HepG2 (cell line): ENCODE measurements around the gene XRCC1. TPM values are rescaled to one million over a fixed set of nuclear protein-coding genes. Genes with fewer than 3 reads are reported as not detected.

ENCODE experiments used
- ATAC-seq: fragments of 200-7000 bp; cut with Tn5 transposase; 3 replicates; pipeline ENCODE4 v1.9.1; 2020; ENCODE audit warnings: mild to moderate bottlenecking, moderate library complexity
- BruUV-seq: library from RNA; stranded (reverse); fragments of 400-500 nt; replicated peaks from 2 replicates; lab custom pipeline; 2021; lab: Mats Ljungman, UMichigan
- CTCF ChIA-PET: fragments of 300-600 bp; formaldehyde crosslinking; extraction: SDS; loops from one replicate; lab custom pipeline; 2021; ENCODE audit warnings: low total read pairs, inconsistent platforms, low intra/inter-chr PET ratio; lab: Yijun Ruan, JAX
- POLR2A ChIA-PET: fragments of 350-600 bp; sonication (Branson Sonifier 250); formaldehyde crosslinking; loops from one replicate; lab custom pipeline; 2020; ENCODE audit warnings: antibody characterized with exemption, inconsistent platforms; lab: Yijun Ruan, JAX
- DNase-seq: peaks from one replicate; pipeline ENCODE4 v3.0.0-alpha.2; 2015; ENCODE audit warnings: low spot score
- FAIRE-seq: peaks from 3 replicates; lab custom pipeline; 2011; peaks lifted over from hg19 to GRCh38; lab: Jason Lieb, UNC
- H2AFZ ChIP-seq: one replicate; pipeline ENCODE4 v1.6.1; 2011; ENCODE audit warnings: low read length, inconsistent platforms
- H3K27ac ChIP-seq: fragments of 300-600 bp; 3 replicates; pipeline ENCODE4 v1.8.0; 2011; ENCODE audit warnings: mixed run types, mild to moderate bottlenecking, mixed read lengths, low read length, inconsistent platforms; ENCODE audit not compliant: insufficient read depth; ENCODE audit errors: extremely low read length
- H3K27me3 ChIP-seq, 2 experiments: fragments of 200-600 bp in 1 of 2; 2 replicates in 1 of 2; 3 replicates in 1 of 2; pipeline versions ENCODE4 v1.6.0 to v1.8.0; 2011; ENCODE audit warnings: low read length in 2 of 2, mild to moderate bottlenecking in 2 of 2, moderate library complexity in 2 of 2, inconsistent platforms in 1 of 2; ENCODE audit not compliant: insufficient read depth in 2 of 2, control insufficient read depth in 1 of 2
- H3K36me3 ChIP-seq, 2 experiments: fragments of 200-600 bp in 1 of 2; replicated peaks in 1 of 2; 2 replicates in 1 of 2; 3 replicates in 1 of 2; pipeline versions ENCODE4 v1.5.1 to v1.8.0; 2011; ENCODE audit warnings: low read length in 2 of 2, inconsistent platforms in 1 of 2; ENCODE audit not compliant: insufficient read depth in 2 of 2, control insufficient read depth in 1 of 2
- H3K4me1 ChIP-seq: 2 replicates; pipeline ENCODE4 v1.5.1; 2012; ENCODE audit warnings: low read length, inconsistent platforms; ENCODE audit not compliant: insufficient read depth
- H3K4me2 ChIP-seq: 2 replicates; pipeline ENCODE4 v1.6.0; 2011; ENCODE audit warnings: low read depth, low read length, inconsistent platforms
- H3K4me3 ChIP-seq, 3 experiments: fragments of 200-600 bp in 1 of 3; sonication (generic), shearing (Covaris generic) in 1 of 3; replicated peaks in 1 of 3; 2 replicates each; pipeline ENCODE4 v1.5.1; 2011 to 2016; ENCODE audit warnings: low read length in 3 of 3, inconsistent platforms in 2 of 3, low read depth in 2 of 3, mild to moderate bottlenecking in 2 of 3, control low read depth in 1 of 3, mixed read lengths in 1 of 3; ENCODE audit not compliant: insufficient read depth in 1 of 3
- H3K79me2 ChIP-seq: one replicate; pipeline ENCODE4 v1.6.1; 2011; ENCODE audit warnings: low read length, inconsistent platforms; ENCODE audit not compliant: insufficient read depth
- H3K9ac ChIP-seq: 2 replicates; pipeline ENCODE4 v1.6.0; 2011; ENCODE audit warnings: mild to moderate bottlenecking, low read depth, low read length, inconsistent platforms; ENCODE audit not compliant: insufficient read depth
- H3K9me3 ChIP-seq: 2 replicates; pipeline ENCODE4 v1.5.1; 2012; ENCODE audit warnings: mild to moderate bottlenecking, low read length
- H4K20me1 ChIP-seq: 2 replicates; pipeline ENCODE4 v1.6.0; 2011; ENCODE audit warnings: inconsistent platforms, mild to moderate bottlenecking, low read length, moderate library complexity; ENCODE audit not compliant: insufficient read depth
- MXI1 ChIP-seq: IDR thresholded peaks from 3 replicates; pipeline ENCODE4 v1.6.1; 2012; ENCODE audit warnings: low read depth, low read length, inconsistent platforms, borderline replicate concordance
- ZMYM3 ChIP-seq: sonication (generic); formaldehyde crosslinking; IDR thresholded peaks from 2 replicates; pipeline ENCODE4 v1.5.1; 2020; ENCODE audit warnings: mild to moderate bottlenecking, missing genetic modification reagents
- ZNF18 ChIP-seq: sonication (generic); formaldehyde crosslinking; IDR thresholded peaks from 2 replicates; pipeline ENCODE4 v1.8.0; 2022; ENCODE audit warnings: mild to moderate bottlenecking, missing genetic modification reagents; ENCODE audit not compliant: insufficient replicate concordance
- ZNF556 ChIP-seq: sonication (generic); formaldehyde crosslinking; IDR thresholded peaks from 2 replicates; pipeline ENCODE4 v1.4.0; 2020; ENCODE audit warnings: mild to moderate bottlenecking, missing genetic modification reagents, borderline replicate concordance
- ZNF766 ChIP-seq: sonication (generic); formaldehyde crosslinking; IDR thresholded peaks from 2 replicates; pipeline ENCODE4 v1.5.0; 2020; ENCODE audit warnings: missing genetic modification reagents, borderline replicate concordance
- ZNF770 ChIP-seq: sonication (generic); formaldehyde crosslinking; IDR thresholded peaks from 2 replicates; pipeline ENCODE4 v1.5.0; 2020; ENCODE audit warnings: mild to moderate bottlenecking, missing genetic modification reagents
- WGBS: methylation state at CpG from one replicate; pipeline ENCODE4 v1.1.6; 2017; ENCODE audit warnings: low lambda C conversion rate; 5-methylcytosine and 5-hydroxymethylcytosine counted together
- in situ Hi-C: cut with HindIII; loops from 2 replicates; pipeline ENCODE4 v1.10.0; 2017; ENCODE audit warnings: low pct_unique_long_range_greater_than_20kb; ENCODE audit not compliant: extremely low pct_ligation_motif_present
- intact Hi-C: fragments of 100-400 bp; cut with micrococcal nuclease; formaldehyde crosslinking; loops from one replicate; pipeline ENCODE4 v1.10.0; 2022; ENCODE audit not compliant: unreplicated experiment
- polyA plus RNA-seq, 8 experiments: library from polyadenylated mRNA; depleted of rRNA in 3 of 8; stranded (reverse) in 7 of 8; unstranded in 1 of 8; fragments of >200 nt; fragmentation: Illumina TruSeq in 4 of 8; extraction: Trizol in 4 of 8; gene quantifications; 2 replicates each; pipeline versions ENCODE4 v1.2.1 to v1.2.3, GENCODE V29; 2011 to 2016; ENCODE audit warnings: low read depth in 4 of 8, missing spikeins in 1 of 8, mixed read lengths in 1 of 8; ENCODE audit not compliant: insufficient read depth in 1 of 8
- total RNA-seq, 5 experiments: library from RNA; depleted of rRNA; stranded (reverse); fragments of >200 nt; fragmentation: Illumina TruSeq; extraction: Trizol; gene quantifications; 2 replicates each; pipeline ENCODE4 v1.2.3, GENCODE V29; 2016; ENCODE audit warnings: low read depth in 1 of 5

The XRCC1 gene
- total and polyA plus RNA-seq, 2 of the 13 experiments (the other 11 are each of a cell fraction or from before 2014, with no cell fraction given): 24.7 to 26.3 TPM

DNA sequence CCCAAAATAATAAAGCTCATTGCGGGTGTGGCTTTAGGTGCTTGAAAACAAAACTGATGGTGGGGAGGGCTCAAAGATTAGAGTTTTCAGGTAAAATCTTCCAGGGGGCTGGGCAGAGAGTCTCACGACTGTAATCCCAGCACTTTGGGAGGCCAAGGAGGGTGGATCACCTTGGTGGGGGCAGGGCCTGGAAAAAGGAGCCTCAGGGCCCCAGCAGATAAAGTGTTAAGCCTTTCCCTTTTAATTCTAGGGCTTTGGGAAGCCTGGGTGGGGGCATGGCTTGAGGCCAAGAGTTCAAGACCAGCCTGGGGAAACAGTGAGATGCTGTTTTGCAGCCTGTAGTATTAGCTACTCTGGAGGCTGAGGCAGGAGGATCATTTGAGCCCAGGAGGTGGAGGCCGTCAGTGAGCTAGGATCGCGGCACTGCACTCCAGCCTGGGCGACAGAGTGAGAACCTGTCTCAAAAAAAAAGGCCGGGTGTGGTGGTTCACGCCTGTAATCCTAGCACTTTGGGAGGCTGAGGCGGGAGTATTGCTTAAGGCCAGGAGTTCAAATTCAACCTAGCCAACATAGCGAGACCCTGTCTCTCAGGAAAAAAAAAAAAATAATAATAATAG lies 18.9 kb upstream of the XRCC1 start:
- Histone ChIP-seq H3K4me2 (peak overlapping the region; percentile 88; the same call in 1 of the 2 replicates), H3K27me3 (no peaks in the 10 kb centered on the region; a peak in 1 of 5 replicates), H2AFZ (no peak overlapping the region), H3K27ac (no peak overlapping the region), H3K36me3 (peaks cover 5 to 12% of the 10 kb centered on the region in 2 experiments; a peak in 4 of 5 replicates), H3K9ac (peak overlapping the region; percentile 91), H3K4me1 (peaks cover 30% of the 10 kb centered on the region), H3K4me3 (peak overlapping the region in 2 of 3 experiments; percentile 74 to 90; a peak in 3 of 6 replicates), H4K20me1 (peaks cover 2% of the 10 kb centered on the region; the same call in 1 of the 2 replicates), H3K9me3 (no peaks in the 10 kb centered on the region), H3K79me2 (peaks cover 27% of the 10 kb centered on the region)
- WGBS: 96% methylated on average over 10 of the region's 10 CpGs
- TF ChIP-seq ZNF556 (CRISPR knock-in tag) (no peak), ZNF770 (CRISPR knock-in tag) (peak; percentile 87), ZNF18 (CRISPR knock-in tag) (no peak), ZNF766 (no peak), ZMYM3 (CRISPR knock-in tag) (0 out of 2 replicates have a peak, but pooled peaks have one; percentile 4), MXI1 (no peak)
- POLR2A ChIA-PET: interaction anchor here (0.8 to 2.4 kb wide), 5 partner anchors 10 to 74 kb away, joined by 3 to 20 read pairs (median 3); no protein-coding TSS in a partner anchor
- no peak for DNase-seq
- in situ Hi-C loops: no loop called here
- FAIRE-seq: no peak
- CTCF ChIA-PET: interaction anchor here (1.6 to 2.4 kb wide), 2 partner anchors 39 to 58 kb away, joined by 12 to 13 read pairs; no protein-coding TSS in a partner anchor
- ATAC-seq: no peak
- intact Hi-C loops: loop anchor here (10.0 kb wide), 1 partner anchor 69 kb away; the partner anchor contains the start of gene ETHE1
- no TSS peak for BruUV-seq
